Measurements from ENCODE around the gene LAMC3. TPM values are rescaled to one million over a fixed set of nuclear protein-coding genes. Genes with fewer than 3 reads are reported as not detected.

The LAMC3 gene
- total RNA-seq, 1 experiment from 2014 or later: 0.36 TPM

- H3K9me3 ChIP-seq: no peaks in the 10 kb centered on the region
- H3K36me3 Mint-ChIP-seq (ENCODE audit: insufficient read depth, unreplicated experiment): no peaks in the 10 kb centered on the region
- H3K27me3 ChIP-seq (replicated peaks; ENCODE audit: control insufficient read depth, insufficient read depth, low read length): no peaks in the 10 kb centered on the region
- no peaks in the 10 kb centered on the region for H3K36me3 ChIP-seq (ENCODE audit: control insufficient read depth, insufficient read depth, low read length)
- peak overlapping the region; percentile 45 for H3K4me3 ChIP-seq (ENCODE audit: low read depth, low read length)
- no TSS peak for BruUV-seq (replicated peaks)
- ChIA-PET CTCF (interaction anchor here (0.7 to 1.5 kb wide), 2 partner anchors 14 to 104 kb away, joined by 5 to 9 read pairs; no protein-coding TSS in a partner anchor), POLR2A (interaction anchor here (0.6 to 2.0 kb wide), 2 partner anchors 29 to 363 kb away, joined by 5 to 8 read pairs; partner anchors contain the start of gene NUP214)
- H3K4me3 Mint-ChIP-seq (ENCODE audit: unreplicated experiment): peak overlapping the region; percentile 84
- H3K4me1 Mint-ChIP-seq (ENCODE audit: low read depth, unreplicated experiment): peaks cover 7% of the 10 kb centered on the region
- H3K27ac Mint-ChIP-seq (ENCODE audit: unreplicated experiment): no peak overlapping the region
- intact Hi-C loops (cut with micrococcal nuclease; ENCODE audit: unreplicated experiment): no loop called here
- no peaks in the 10 kb centered on the region for H3K9me3 Mint-ChIP-seq (ENCODE audit: unreplicated experiment)
- peaks cover 12% of the 10 kb centered on the region for H3K4me1 ChIP-seq
- no peak for DNase-seq
- TF ChIP-seq, protein P1, sequence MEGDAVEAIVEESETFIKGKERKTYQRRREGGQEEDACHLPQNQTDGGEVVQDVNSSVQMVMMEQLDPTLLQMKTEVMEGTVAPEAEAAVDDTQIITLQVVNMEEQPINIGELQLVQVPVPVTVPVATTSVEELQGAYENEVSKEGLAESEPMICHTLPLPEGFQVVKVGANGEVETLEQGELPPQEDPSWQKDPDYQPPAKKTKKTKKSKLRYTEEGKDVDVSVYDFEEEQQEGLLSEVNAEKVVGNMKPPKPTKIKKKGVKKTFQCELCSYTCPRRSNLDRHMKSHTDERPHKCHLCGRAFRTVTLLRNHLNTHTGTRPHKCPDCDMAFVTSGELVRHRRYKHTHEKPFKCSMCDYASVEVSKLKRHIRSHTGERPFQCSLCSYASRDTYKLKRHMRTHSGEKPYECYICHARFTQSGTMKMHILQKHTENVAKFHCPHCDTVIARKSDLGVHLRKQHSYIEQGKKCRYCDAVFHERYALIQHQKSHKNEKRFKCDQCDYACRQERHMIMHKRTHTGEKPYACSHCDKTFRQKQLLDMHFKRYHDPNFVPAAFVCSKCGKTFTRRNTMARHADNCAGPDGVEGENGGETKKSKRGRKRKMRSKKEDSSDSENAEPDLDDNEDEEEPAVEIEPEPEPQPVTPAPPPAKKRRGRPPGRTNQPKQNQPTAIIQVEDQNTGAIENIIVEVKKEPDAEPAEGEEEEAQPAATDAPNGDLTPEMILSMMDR (IDR thresholded peaks at IDR 0.05; ENCODE audit: insufficient read depth in 1 of 2, low read depth in 1 of 2, low read length in 1 of 2, severe bottlenecking in 1 of 2, unreplicated experiment in 1 of 2): no peak
- H3K27me3 Mint-ChIP-seq (ENCODE audit: insufficient read depth, unreplicated experiment): no peaks in the 10 kb centered on the region
Measured at GRCh38 chr9:131095666-131096268, 86.8 kb downstream of the LAMC3 start.

- intact Hi-C loops (cut with micrococcal nuclease; ENCODE audit: unreplicated experiment): no loop called here
- Histone ChIP-seq H3K4me1 (peaks cover 12% of the 10 kb centered on the region), H3K36me3 (ENCODE audit: control insufficient read depth, insufficient read depth, low read length) (no peaks in the 10 kb centered on the region), H3K27me3 (replicated peaks; ENCODE audit: control insufficient read depth, insufficient read depth, low read length) (no peaks in the 10 kb centered on the region), H3K9me3 (no peaks in the 10 kb centered on the region), H3K4me3 (ENCODE audit: low read depth, low read length) (peak within 1 kb of the TSS; percentile 45)
- Mint-ChIP-seq H3K4me3 (ENCODE audit: unreplicated experiment) (peak within 1 kb of the TSS; percentile 84), H3K9me3 (ENCODE audit: unreplicated experiment) (no peaks in the 10 kb centered on the region), H3K4me1 (ENCODE audit: low read depth, unreplicated experiment) (peaks cover 7% of the 10 kb centered on the region), H3K36me3 (ENCODE audit: insufficient read depth, unreplicated experiment) (no peaks in the 10 kb centered on the region), H3K27me3 (ENCODE audit: insufficient read depth, unreplicated experiment) (no peaks in the 10 kb centered on the region), H3K27ac (ENCODE audit: unreplicated experiment) (peak within 1 kb of the TSS; percentile 53)
- BruUV-seq (replicated peaks): no TSS peak
- TF ChIP-seq, protein P1 (IDR thresholded peaks at IDR 0.05; ENCODE audit: insufficient read depth in 1 of 2, low read depth in 1 of 2, low read length in 1 of 2, severe bottlenecking in 1 of 2, unreplicated experiment in 1 of 2): peak; percentile 17 to 41
- ChIA-PET CTCF (interaction anchor here (0.6 to 1.5 kb wide), 4 partner anchors 13 to 104 kb away, joined by 4 to 9 read pairs (median 6); no protein-coding TSS in a partner anchor), POLR2A (interaction anchor here (0.6 to 2.0 kb wide), 3 partner anchors 29 to 514 kb away, joined by 4 to 8 read pairs (median 5); partner anchors contain the start of gene NUP214)
- peak; percentile 81 to 83 for DNase-seq
Measured at GRCh38 chr9:131096269-131097125, 87.5 kb downstream of the LAMC3 start, which contains the start of gene AIF1L. Gene AIF1L, plus strand, starts transcription at chr9:131096531. Its CDS starts 99 bp downstream, at chr9:131096630.
